ENCODE results near the gene RPS6KA6.

Gene RPS6KA6

DNA sequence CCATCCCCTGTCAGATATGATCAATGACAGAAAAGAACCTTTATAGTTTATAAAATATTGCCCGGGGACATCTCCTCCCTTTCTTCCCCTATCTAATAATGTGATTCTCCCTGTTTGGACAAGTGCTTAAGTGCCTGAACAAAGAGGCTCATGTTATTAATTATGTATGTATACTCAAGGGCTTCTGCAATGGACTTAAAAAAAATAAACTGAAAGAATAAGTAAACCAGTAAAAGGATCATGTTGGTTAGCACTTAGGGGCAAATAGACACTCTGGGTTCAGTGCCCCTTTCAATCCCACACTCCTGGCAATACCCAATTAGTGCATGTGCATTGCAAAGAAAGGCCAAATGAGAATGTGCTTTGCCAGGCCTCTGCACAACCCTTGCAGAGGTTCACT lies 30.7 kb upstream of the RPS6KA6 start:
- TF ChIP-seq, protein P1, sequence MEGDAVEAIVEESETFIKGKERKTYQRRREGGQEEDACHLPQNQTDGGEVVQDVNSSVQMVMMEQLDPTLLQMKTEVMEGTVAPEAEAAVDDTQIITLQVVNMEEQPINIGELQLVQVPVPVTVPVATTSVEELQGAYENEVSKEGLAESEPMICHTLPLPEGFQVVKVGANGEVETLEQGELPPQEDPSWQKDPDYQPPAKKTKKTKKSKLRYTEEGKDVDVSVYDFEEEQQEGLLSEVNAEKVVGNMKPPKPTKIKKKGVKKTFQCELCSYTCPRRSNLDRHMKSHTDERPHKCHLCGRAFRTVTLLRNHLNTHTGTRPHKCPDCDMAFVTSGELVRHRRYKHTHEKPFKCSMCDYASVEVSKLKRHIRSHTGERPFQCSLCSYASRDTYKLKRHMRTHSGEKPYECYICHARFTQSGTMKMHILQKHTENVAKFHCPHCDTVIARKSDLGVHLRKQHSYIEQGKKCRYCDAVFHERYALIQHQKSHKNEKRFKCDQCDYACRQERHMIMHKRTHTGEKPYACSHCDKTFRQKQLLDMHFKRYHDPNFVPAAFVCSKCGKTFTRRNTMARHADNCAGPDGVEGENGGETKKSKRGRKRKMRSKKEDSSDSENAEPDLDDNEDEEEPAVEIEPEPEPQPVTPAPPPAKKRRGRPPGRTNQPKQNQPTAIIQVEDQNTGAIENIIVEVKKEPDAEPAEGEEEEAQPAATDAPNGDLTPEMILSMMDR (IDR thresholded peaks at IDR 0.05; ENCODE audit: unreplicated experiment in 3 of 3): no peak
- no peaks in the 10 kb centered on the region for H3K4me1 Mint-ChIP-seq
- H3K27me3 Mint-ChIP-seq (ENCODE audit: low read depth): no peaks in the 10 kb centered on the region
- H3K27ac Mint-ChIP-seq: no peak overlapping the region
- no peaks in the 10 kb centered on the region for H3K9me3 Mint-ChIP-seq
- H3K4me3 Mint-ChIP-seq: no peak overlapping the region
- no peaks in the 10 kb centered on the region for H3K36me3 Mint-ChIP-seq (ENCODE audit: low read depth)

DNA sequence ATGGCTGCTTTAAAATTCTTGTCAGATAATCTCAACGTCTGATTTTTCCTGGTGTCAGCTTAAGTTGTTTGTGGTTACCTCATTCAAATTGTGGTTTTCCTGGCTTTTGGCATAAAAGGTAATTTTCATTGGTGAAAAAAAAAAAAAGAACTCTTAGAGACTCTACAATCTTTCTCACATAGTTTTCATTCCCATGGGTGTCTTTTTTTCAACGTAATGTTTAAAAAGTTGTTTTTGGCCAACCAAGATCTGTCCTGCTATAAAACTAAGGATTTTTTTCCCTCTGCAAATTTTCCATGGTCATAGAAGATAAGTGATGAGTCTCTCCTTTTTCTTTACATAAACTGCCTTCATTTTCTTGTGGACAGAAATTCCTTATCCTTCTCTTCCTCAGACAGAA lies 28.9 kb upstream of the RPS6KA6 start:
- Mint-ChIP-seq H3K4me1 (no peaks in the 10 kb centered on the region), H3K4me3 (no peak overlapping the region), H3K27me3 (ENCODE audit: low read depth) (no peaks in the 10 kb centered on the region), H3K27ac (no peak overlapping the region), H3K9me3 (no peaks in the 10 kb centered on the region), H3K36me3 (ENCODE audit: low read depth) (no peaks in the 10 kb centered on the region)
- TF ChIP-seq, protein P1 (IDR thresholded peaks at IDR 0.05; ENCODE audit: unreplicated experiment in 3 of 3): no peak

DNA sequence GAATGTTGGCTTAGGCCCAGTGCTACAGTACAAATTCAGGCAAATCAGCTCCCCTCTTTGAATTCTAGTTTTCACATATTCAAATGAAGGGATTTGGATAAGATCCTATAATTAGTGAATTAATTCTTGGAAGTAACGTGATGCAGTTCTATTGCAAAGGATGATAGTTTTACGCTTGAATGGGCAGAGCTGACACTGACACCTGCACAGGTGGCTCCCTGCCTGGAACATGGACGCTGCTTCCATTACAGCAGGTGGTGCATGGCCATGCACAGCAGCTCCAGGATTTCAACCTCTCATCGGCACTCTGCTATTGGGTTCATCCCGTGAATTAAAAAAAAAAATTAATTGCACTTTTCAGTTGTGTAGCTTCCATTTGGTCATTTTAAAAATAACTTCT lies 28.4 kb upstream of the RPS6KA6 start:
- Mint-ChIP-seq H3K4me1 (no peaks in the 10 kb centered on the region), H3K4me3 (no peak overlapping the region), H3K27ac (no peak overlapping the region), H3K9me3 (no peaks in the 10 kb centered on the region), H3K27me3 (ENCODE audit: low read depth) (no peaks in the 10 kb centered on the region), H3K36me3 (ENCODE audit: low read depth) (no peaks in the 10 kb centered on the region)
- TF ChIP-seq, protein P1 (IDR thresholded peaks at IDR 0.05; ENCODE audit: unreplicated experiment in 3 of 3): no peak

DNA sequence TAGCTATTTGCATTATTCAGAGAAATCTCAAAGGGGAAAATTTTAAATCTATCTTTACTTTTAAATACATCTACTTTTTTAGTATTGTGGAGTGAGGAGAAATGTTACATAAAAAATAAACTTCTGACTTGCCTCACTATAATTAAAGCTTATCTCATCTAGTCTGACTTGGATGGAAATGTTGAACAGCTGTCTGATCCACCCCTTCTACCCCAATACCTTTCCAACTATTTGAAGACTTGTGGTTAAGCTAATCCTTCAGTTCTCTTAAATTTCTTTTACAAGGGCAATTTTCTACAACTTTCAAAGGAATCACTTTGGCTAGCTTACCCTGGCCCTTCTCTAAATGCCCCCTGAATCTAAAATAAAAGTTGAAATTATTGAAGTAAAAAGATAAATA lies 17.3 kb upstream of the RPS6KA6 start:
- no peaks in the 10 kb centered on the region for H3K27me3 Mint-ChIP-seq (ENCODE audit: low read depth)
- TF ChIP-seq, protein P1 (IDR thresholded peaks at IDR 0.05; ENCODE audit: unreplicated experiment in 3 of 3): no peak
- no peaks in the 10 kb centered on the region for H3K4me1 Mint-ChIP-seq

DNA sequence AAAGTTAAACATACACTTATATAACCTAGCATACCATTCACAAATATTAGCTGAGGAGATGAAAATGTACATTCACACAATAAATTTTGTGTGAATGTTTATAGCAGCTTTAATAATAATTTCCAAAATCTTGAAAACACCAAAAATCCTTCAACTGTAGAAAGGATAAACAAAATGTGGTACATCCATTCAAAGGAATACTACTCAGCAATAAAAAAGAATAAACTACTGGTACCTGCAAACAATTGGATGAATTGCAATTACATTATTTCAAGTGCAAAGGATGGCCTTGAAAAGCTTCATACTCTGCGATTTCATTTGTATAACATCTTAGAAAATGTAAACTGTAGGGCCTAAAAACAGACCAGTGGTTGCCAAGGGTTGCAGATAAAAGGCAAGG lies 11.7 kb upstream of the RPS6KA6 start:
- TF ChIP-seq, protein P1 (IDR thresholded peaks at IDR 0.05; ENCODE audit: unreplicated experiment in 3 of 3): no peak
- Mint-ChIP-seq H3K4me3 (no peak overlapping the region), H3K9me3 (peaks cover 2% of the 10 kb centered on the region), H3K27me3 (ENCODE audit: low read depth) (no peaks in the 10 kb centered on the region), H3K27ac (no peak overlapping the region), H3K4me1 (no peaks in the 10 kb centered on the region), H3K36me3 (ENCODE audit: low read depth) (no peaks in the 10 kb centered on the region)

More for the DNA sequence above, 17.3 kb upstream of the RPS6KA6 start:
- H3K36me3 Mint-ChIP-seq (ENCODE audit: low read depth): no peaks in the 10 kb centered on the region
- H3K4me3 Mint-ChIP-seq: no peak overlapping the region
- H3K27ac Mint-ChIP-seq: no peak overlapping the region
- H3K9me3 Mint-ChIP-seq: no peaks in the 10 kb centered on the region

DNA sequence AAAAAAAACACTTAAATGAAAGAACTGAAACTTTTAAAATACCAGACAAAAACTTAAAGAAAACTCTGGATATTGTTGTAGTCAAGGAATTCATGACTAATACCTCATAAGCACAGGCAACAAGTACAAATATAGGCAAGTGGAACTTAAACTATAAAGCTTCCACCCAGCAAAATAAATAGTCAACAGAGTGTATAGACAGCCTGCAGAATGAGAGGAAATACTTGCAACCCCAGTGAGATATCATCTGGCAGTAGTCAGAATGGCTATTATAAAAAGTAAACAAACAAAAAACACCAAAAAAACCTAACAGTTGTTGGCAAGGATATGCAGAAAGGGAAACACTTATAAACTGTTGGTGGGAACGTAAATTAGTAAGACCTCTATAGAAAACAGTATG lies 9.6 kb upstream of the RPS6KA6 start:
- Mint-ChIP-seq H3K27me3 (ENCODE audit: low read depth) (no peaks in the 10 kb centered on the region), H3K9me3 (peaks cover 2% of the 10 kb centered on the region), H3K4me3 (no peak overlapping the region), H3K27ac (no peak overlapping the region), H3K36me3 (ENCODE audit: low read depth) (no peaks in the 10 kb centered on the region), H3K4me1 (no peaks in the 10 kb centered on the region)
- TF ChIP-seq, protein P1 (IDR thresholded peaks at IDR 0.05; ENCODE audit: unreplicated experiment in 3 of 3): no peak

Data from nephron (organoid).